Measurements from ENCODE around the gene HP1BP3. TPM values are rescaled to one million over a fixed set of nuclear protein-coding genes. Genes with fewer than 3 reads are reported as not detected.

HP1BP3 gene
- total and polyA plus RNA-seq, 10 donors = 47.3 to 272 (median 195) TPM

GRCh38 chr1:20698195-20698910, 88.8 kb downstream of the HP1BP3 start:
- no peak for DNase-seq
- Histone ChIP-seq H3K36me3 (no peaks in the 10 kb centered on the region), H3K9me3 (no peaks in the 10 kb centered on the region), H3K27ac (no peak overlapping the region), H3K4me3 (no peak overlapping the region), H3K4me1 (peaks cover 3 to 19% (median 12%) of the 10 kb centered on the region in 6 donors), H3K27me3 (replicated peaks in 1 of 7) (no peaks in the 10 kb centered on the region)
- intact Hi-C loops (cut with DNase I; ENCODE audit: low total_unique reads) = no loop called here
- no peak for TF ChIP-seq POLR2A (IDR thresholded peaks at IDR 0.05)
- no peak for TF ChIP-seq CTCF (IDR thresholded peaks at IDR 0.05 in 8 of 11, conservative IDR thresholded peaks at IDR 0.05 in 3 of 11)
- no peak for TF ChIP-seq POLR2AphosphoS5 (IDR thresholded peaks at IDR 0.05)
- 86 to 93% (median 90%) methylated on average over 18 of the region's 18 CpGs for WGBS, 5 donors

- TF ChIP-seq POLR2AphosphoS5 (IDR thresholded peaks at IDR 0.05) (no peak), POLR2A (IDR thresholded peaks at IDR 0.05) (no peak), CTCF (IDR thresholded peaks at IDR 0.05 in 8 of 11, conservative IDR thresholded peaks at IDR 0.05 in 3 of 11) (no peak)
- 88 to 94% (median 93%) methylated on average over 11 to 12 of the region's 12 CpGs for WGBS, 5 donors
- no peaks in the 10 kb centered on the region for H3K9me3 ChIP-seq
- H3K4me1 ChIP-seq = peaks cover 3 to 19% (median 12%) of the 10 kb centered on the region in 6 donors
- H3K27ac ChIP-seq = peak overlapping the region in 3 of 8 donors; percentile 81 to 86 (median 85)
- no peaks in the 10 kb centered on the region for H3K36me3 ChIP-seq
- DNase-seq = no peak
- intact Hi-C loops (cut with DNase I; ENCODE audit: low total_unique reads) = loop anchor here (2.0 kb wide), 1 partner anchor 497 kb away; no protein-coding TSS in a partner anchor
- H3K27me3 ChIP-seq (replicated peaks in 1 of 7) = no peaks in the 10 kb centered on the region
- H3K4me3 ChIP-seq = peak overlapping the region in 1 of 8 donors; percentile 50
Observed at GRCh38 chr1:20697563-20697962, 89.5 kb downstream of the HP1BP3 start.

DNA sequence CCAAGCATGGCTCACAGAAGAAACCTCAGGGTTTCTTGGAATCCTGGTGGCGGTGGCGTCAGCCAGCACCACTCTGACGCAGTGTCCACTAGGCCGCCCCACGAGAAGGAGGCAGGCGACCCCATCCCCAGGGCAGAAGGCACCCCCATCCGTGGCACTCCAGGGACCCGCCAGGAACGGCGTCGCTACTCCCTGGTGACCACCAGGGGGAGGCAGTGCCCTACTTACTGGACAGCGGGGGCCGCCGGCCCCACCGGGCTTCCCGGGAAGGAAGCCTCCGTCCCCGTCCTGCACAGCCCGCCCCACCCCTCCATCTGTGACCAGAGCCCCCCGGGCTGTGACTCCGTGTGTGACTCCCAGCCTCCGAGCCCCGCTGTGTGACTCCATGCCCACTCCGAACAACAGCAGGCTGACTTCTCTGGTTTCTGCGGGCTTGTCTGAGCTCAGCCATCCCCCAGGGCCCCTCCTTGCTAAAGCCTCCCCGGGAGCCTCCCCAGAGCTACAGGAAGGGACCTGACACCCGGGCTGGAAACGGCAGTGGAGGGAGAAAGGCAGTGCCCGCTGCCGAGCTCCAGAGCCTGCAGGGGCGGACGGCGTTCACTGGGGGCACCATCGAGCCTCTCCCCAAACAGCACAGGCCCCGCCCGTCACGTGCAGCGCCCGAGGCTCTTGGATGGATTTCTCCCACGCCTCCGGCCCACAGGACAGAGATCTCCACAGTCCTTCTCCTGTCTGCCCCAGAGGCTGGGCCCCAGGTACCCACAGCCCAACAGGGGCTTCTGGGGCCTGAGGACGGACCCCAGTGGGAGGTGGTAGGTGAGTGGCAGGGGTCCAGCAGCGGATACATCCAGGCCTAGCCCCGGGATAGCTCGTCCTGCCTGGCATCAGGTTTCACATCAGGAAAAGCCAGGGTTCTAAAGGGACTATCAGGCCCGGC, 90.4 kb downstream of the HP1BP3 start:
- WGBS, 5 donors = 2 to 6% (median 4%) methylated on average over 23 to 46 of the region's 46 CpGs
- H3K4me1 ChIP-seq = peaks cover 3 to 19% (median 12%) of the 10 kb centered on the region in 6 donors
- peak overlapping the region; percentile 32 to 86 (median 77) for H3K27ac ChIP-seq
- H3K36me3 ChIP-seq = no peaks in the 10 kb centered on the region
- peak; percentile 93 for DNase-seq
- H3K9me3 ChIP-seq = peaks cover 0 to 3% (median 0%) of the 10 kb centered on the region in 8 donors
- no peaks in the 10 kb centered on the region for H3K27me3 ChIP-seq (replicated peaks in 1 of 7)
- TF ChIP-seq CTCF (IDR thresholded peaks at IDR 0.05 in 8 of 11, conservative IDR thresholded peaks at IDR 0.05 in 3 of 11) (peak; percentile 64 to 98 (median 94)), POLR2AphosphoS5 (IDR thresholded peaks at IDR 0.05) (peak; percentile 16 to 72 (median 68)), POLR2A (IDR thresholded peaks at IDR 0.05) (no peak)
- peak overlapping the region; percentile 42 to 77 (median 52) for H3K4me3 ChIP-seq
- intact Hi-C loops (cut with DNase I; ENCODE audit: low total_unique reads) = loop anchor here (2.0 kb wide), 1 partner anchor 498 kb away; no protein-coding TSS in a partner anchor
